HG03175 (cell line): ENCODE results near the gene ATP1A1.

ENCODE experiments used
- ATAC-seq: cut with Tn5 transposase; IDR thresholded peaks from one replicate; pipeline ENCODE4 v1.9.1; 2021; ENCODE audit warnings: mild to moderate bottlenecking, moderate library complexity; ENCODE audit not compliant: unreplicated experiment

ATP1A1 gene

GRCh38 chr1:116433275-116434257, 60.5 kb downstream of the ATP1A1 start:
- ATAC-seq, result no peak

GRCh38 chr1:116434849-116435248, 61.8 kb downstream of the ATP1A1 start:
- no peak for ATAC-seq

- ATAC-seq, result no peak
Observed at GRCh38 chr1:116435806-116436610, 63.0 kb downstream of the ATP1A1 start.

GRCh38 chr1:116436611-116436970, 63.5 kb downstream of the ATP1A1 start:
- ATAC-seq, result no peak

- ATAC-seq, result no peak
Observed at GRCh38 chr1:116439701-116440100, 66.7 kb downstream of the ATP1A1 start.

- no peak for ATAC-seq
Observed at GRCh38 chr1:116440731-116441130, 67.7 kb downstream of the ATP1A1 start.

- no peak for ATAC-seq
Observed at GRCh38 chr1:116445534-116445933, 72.5 kb downstream of the ATP1A1 start.

- no peak for ATAC-seq
Observed at GRCh38 chr1:116446686-116447085, 73.6 kb downstream of the ATP1A1 start.

- no peak for ATAC-seq
Observed at GRCh38 chr1:116448785-116449385, 75.8 kb downstream of the ATP1A1 start.

GRCh38 chr1:116449578-116449977, 76.5 kb downstream of the ATP1A1 start:
- ATAC-seq, result no peak

- ATAC-seq, result no peak
Observed at GRCh38 chr1:116451702-116452101, 78.7 kb downstream of the ATP1A1 start.

- ATAC-seq, result no peak
Observed at GRCh38 chr1:116453481-116453880, 80.4 kb downstream of the ATP1A1 start.

GRCh38 chr1:116453906-116454305, 80.9 kb downstream of the ATP1A1 start:
- no peak for ATAC-seq
